HEK293 (cell line): ENCODE results near the gene ZSWIM6.

ENCODE experiments used
- CTCF ChIA-PET: fragments of 350-600 bp; formaldehyde crosslinking; extraction: SDS; loops from one replicate; lab custom pipeline; 2021; ENCODE audit warnings: antibody characterized with exemption; lab: Yijun Ruan, JAX
- POLR2A ChIA-PET: fragments of 300-600 bp; formaldehyde crosslinking; extraction: SDS; loops from one replicate; lab custom pipeline; 2020; ENCODE audit warnings: antibody characterized with exemption, inconsistent platforms; lab: Yijun Ruan, JAX
- H3K27ac ChIP-seq: fragments of 200-500 bp; sonication (Bioruptor generic); 2 replicates; pipeline ENCODE4 v1.5.1; 2014; ENCODE audit warnings: low read depth, low read length, control low read depth, inconsistent platforms; ENCODE audit errors: extremely low read depth
- H3K36me3 ChIP-seq, 2 experiments: fragments of 200-500 bp in 1 of 2; sonication (Bioruptor generic) in 1 of 2; 1 replicate in 1 of 2; 2 replicates in 1 of 2; pipeline ENCODE4 v1.5.1; 2014 to 2017; ENCODE audit warnings: inconsistent platforms in 2 of 2, low read length in 2 of 2; ENCODE audit not compliant: control insufficient read depth in 2 of 2, insufficient read depth in 1 of 2
- H3K4me1 ChIP-seq: fragments of 200-500 bp; sonication (Bioruptor generic); 2 replicates; pipeline ENCODE4 v1.5.1; 2014; ENCODE audit warnings: mild to moderate bottlenecking, low read length, inconsistent platforms; ENCODE audit not compliant: control insufficient read depth, insufficient read depth
- H3K4me3 ChIP-seq: 2 replicates; pipeline ENCODE4 v1.5.1; 2011; ENCODE audit warnings: low read depth, mild to moderate bottlenecking, control low read depth, low read length, moderate library complexity
- H3K9me3 ChIP-seq: fragments of 200-500 bp; sonication (Bioruptor generic); 2 replicates; pipeline ENCODE4 v1.5.1; 2014; ENCODE audit warnings: low read depth, low read length, inconsistent platforms; ENCODE audit not compliant: control insufficient read depth, insufficient read depth
- FEZF1 ChIP-seq: fragments of 450-650 bp; formaldehyde crosslinking; IDR thresholded peaks from 2 replicates; pipeline ENCODE4 v1.5.1; 2016; ENCODE audit warnings: missing biosample characterization, missing genetic modification characterization
- GFI1B ChIP-seq: fragments of 450-650 bp; formaldehyde crosslinking; IDR thresholded peaks from 2 replicates; pipeline ENCODE4 v1.5.1; 2016; ENCODE audit warnings: missing biosample characterization, missing genetic modification characterization
- GLI4 ChIP-seq: fragments of 450-650 bp; formaldehyde crosslinking; IDR thresholded peaks from 2 replicates; pipeline ENCODE4 v1.5.1; 2016; ENCODE audit warnings: missing biosample characterization, missing genetic modification characterization
- KLF7 ChIP-seq: fragments of 450-650 bp; formaldehyde crosslinking; IDR thresholded peaks from 2 replicates; pipeline ENCODE4 v1.5.1; 2016; ENCODE audit warnings: missing biosample characterization, missing genetic modification characterization, borderline replicate concordance
- MEIS1 ChIP-seq: sonication (generic); formaldehyde crosslinking; IDR thresholded peaks from 2 replicates; pipeline ENCODE4 v1.8.1; 2022; ENCODE audit warnings: missing genetic modification reagents, mild to moderate bottlenecking, borderline replicate concordance
- MZF1 ChIP-seq: fragments of 450-650 bp; formaldehyde crosslinking; IDR thresholded peaks from 2 replicates; pipeline ENCODE4 v1.5.1; 2017; ENCODE audit warnings: missing biosample characterization, missing genetic modification characterization, borderline replicate concordance
- OSR2 ChIP-seq: fragments of 450-650 bp; formaldehyde crosslinking; IDR thresholded peaks from 2 replicates; pipeline ENCODE4 v1.5.1; 2016; ENCODE audit warnings: missing biosample characterization, missing genetic modification characterization
- TSHZ1 ChIP-seq: fragments of 450-650 bp; formaldehyde crosslinking; IDR thresholded peaks from 2 replicates; pipeline ENCODE4 v1.5.1; 2016; ENCODE audit warnings: missing biosample characterization, missing genetic modification characterization, borderline replicate concordance
- ZNF140 ChIP-seq: fragments of 450-650 bp; formaldehyde crosslinking; IDR thresholded peaks from 2 replicates; pipeline ENCODE4 v1.5.1; 2016; ENCODE audit warnings: missing biosample characterization, missing genetic modification characterization
- ZNF202 ChIP-seq: fragments of 450-650 bp; formaldehyde crosslinking; IDR thresholded peaks from 2 replicates; pipeline ENCODE4 v1.5.1; 2016; ENCODE audit warnings: missing biosample characterization, missing genetic modification characterization, borderline replicate concordance
- ZNF266 ChIP-seq: fragments of 450-650 bp; formaldehyde crosslinking; IDR thresholded peaks from 2 replicates; pipeline ENCODE4 v1.5.1; 2016; ENCODE audit warnings: missing biosample characterization, missing genetic modification characterization, low read depth
- ZNF391 ChIP-seq: fragments of 450-650 bp; formaldehyde crosslinking; IDR thresholded peaks from 2 replicates; pipeline ENCODE4 v1.5.1; 2016; ENCODE audit warnings: low read depth, missing biosample characterization, missing genetic modification characterization, borderline replicate concordance
- ZNF394 ChIP-seq: fragments of 450-650 bp; formaldehyde crosslinking; IDR thresholded peaks from 2 replicates; pipeline ENCODE4 v1.5.1; 2016; ENCODE audit warnings: missing biosample characterization, missing genetic modification characterization, mild to moderate bottlenecking, moderate library complexity, borderline replicate concordance
- ZNF48 ChIP-seq: fragments of 450-650 bp; formaldehyde crosslinking; IDR thresholded peaks from 2 replicates; pipeline ENCODE4 v1.5.1; 2016; ENCODE audit warnings: missing biosample characterization, missing genetic modification characterization
- ZNF501 ChIP-seq: fragments of 450-650 bp; formaldehyde crosslinking; IDR thresholded peaks from 2 replicates; pipeline ENCODE4 v1.5.1; 2016; ENCODE audit warnings: missing biosample characterization, missing genetic modification characterization
- ZNF558 ChIP-seq: fragments of 450-650 bp; formaldehyde crosslinking; IDR thresholded peaks from 2 replicates; pipeline ENCODE4 v1.5.1; 2016; ENCODE audit warnings: missing biosample characterization, missing genetic modification characterization
- ZNF571 ChIP-seq: fragments of 450-650 bp; formaldehyde crosslinking; IDR thresholded peaks from 2 replicates; pipeline ENCODE4 v1.5.0; 2017; ENCODE audit warnings: missing biosample characterization, missing genetic modification characterization
- ZNF600 ChIP-seq: fragments of 450-650 bp; formaldehyde crosslinking; IDR thresholded peaks from 2 replicates; pipeline ENCODE4 v1.5.1; 2016; ENCODE audit warnings: missing biosample characterization, missing genetic modification characterization
- ZNF621 ChIP-seq: fragments of 450-650 bp; formaldehyde crosslinking; IDR thresholded peaks from 2 replicates; pipeline ENCODE4 v1.5.1; 2017; ENCODE audit warnings: missing biosample characterization, missing genetic modification characterization
- ZNF623 ChIP-seq: fragments of 450-650 bp; formaldehyde crosslinking; IDR thresholded peaks from 2 replicates; pipeline ENCODE4 v1.5.1; 2016; ENCODE audit warnings: missing biosample characterization, missing genetic modification characterization
- ZNF670 ChIP-seq: fragments of 450-650 bp; formaldehyde crosslinking; IDR thresholded peaks from 2 replicates; pipeline ENCODE4 v1.5.1; 2016; ENCODE audit warnings: missing biosample characterization, missing genetic modification characterization, low read depth
- ZNF677 ChIP-seq: fragments of 450-650 bp; IDR thresholded peaks from 2 replicates; pipeline ENCODE4 v1.5.0; 2018; ENCODE audit warnings: missing biosample characterization, mild to moderate bottlenecking, missing genetic modification characterization, moderate library complexity
- ZNF837 ChIP-seq: fragments of 450-650 bp; formaldehyde crosslinking; IDR thresholded peaks from 2 replicates; pipeline ENCODE4 v1.5.1; 2016; ENCODE audit warnings: missing biosample characterization, missing genetic modification characterization
- ZNF843 ChIP-seq: fragments of 450-650 bp; formaldehyde crosslinking; IDR thresholded peaks from 2 replicates; pipeline ENCODE4 v1.5.1; 2016; ENCODE audit warnings: missing biosample characterization, missing genetic modification characterization
- TF ChIP-seq, protein P1 (sequence below): fragments of 450-650 bp; formaldehyde crosslinking; IDR thresholded peaks from 2 replicates; pipeline ENCODE4 v1.5.1; 2016; ENCODE audit warnings: missing biosample characterization, missing genetic modification characterization
- TF ChIP-seq, protein P2 (sequence below): fragments of 450-650 bp; IDR thresholded peaks from 2 replicates; pipeline ENCODE4 v1.5.1; 2018; ENCODE audit warnings: missing biosample characterization, missing genetic modification characterization

ZSWIM6 gene

GRCh38 chr5:61394078-61394704 lies 62.1 kb downstream of the ZSWIM6 start:
- Histone ChIP-seq H3K4me3 (no peak overlapping the region), H3K27ac (no peak overlapping the region), H3K36me3 (peaks cover 0 to 11% of the 10 kb centered on the region in 2 experiments; a peak in 1 of 3 replicates), H3K9me3 (no peaks in the 10 kb centered on the region), H3K4me1 (peaks cover 7% of the 10 kb centered on the region)
- ChIA-PET CTCF (no interaction called here), POLR2A (no interaction called here)
- TF ChIP-seq ZNF394 (tag by site-specific recombination) (no peak), ZNF670 (tag by site-specific recombination) (no peak)

DNA sequence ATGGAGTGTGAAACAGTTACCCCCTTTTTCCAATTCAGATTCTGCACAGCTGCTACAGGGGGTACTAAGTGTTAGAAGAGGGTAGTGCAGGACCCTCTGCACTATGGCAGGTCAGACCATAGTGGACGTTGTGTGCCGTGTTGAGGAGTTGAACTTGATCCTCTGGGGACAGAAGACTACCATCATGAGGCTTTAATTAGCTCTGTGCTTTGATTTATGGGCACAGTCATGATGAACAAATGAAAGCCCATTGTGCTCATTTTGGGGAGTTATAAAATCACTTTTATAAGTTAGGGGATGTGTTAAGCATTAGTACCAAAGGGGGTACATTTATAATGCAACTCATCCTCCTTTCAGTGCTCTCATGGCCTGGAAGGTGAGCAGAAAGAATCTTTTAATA lies 62.7 kb downstream of the ZSWIM6 start:
- POLR2A ChIA-PET = no interaction called here

GRCh38 chr5:61397238-61397637 lies 65.2 kb downstream of the ZSWIM6 start:
- Histone ChIP-seq H3K9me3 (no peaks in the 10 kb centered on the region), H3K27ac (no peak overlapping the region), H3K36me3 (no peaks in the 10 kb centered on the region), H3K4me3 (no peak overlapping the region), H3K4me1 (peaks cover 24% of the 10 kb centered on the region)
- ChIA-PET CTCF (interaction anchor here (0.7 kb wide), 1 partner anchor 411 kb away, joined by 4 read pairs; no protein-coding TSS in a partner anchor), POLR2A (no interaction called here)
- no peak for TF ChIP-seq ZNF571
- TF ChIP-seq KLF7 (tag by site-specific recombination) = no peak
- TF ChIP-seq ZNF623 = no peak
- TF ChIP-seq ZNF391 (tag by site-specific recombination) = no peak
- TF ChIP-seq MEIS1 (CRISPR knock-in tag) = no peak
- TF ChIP-seq, protein P1, sequence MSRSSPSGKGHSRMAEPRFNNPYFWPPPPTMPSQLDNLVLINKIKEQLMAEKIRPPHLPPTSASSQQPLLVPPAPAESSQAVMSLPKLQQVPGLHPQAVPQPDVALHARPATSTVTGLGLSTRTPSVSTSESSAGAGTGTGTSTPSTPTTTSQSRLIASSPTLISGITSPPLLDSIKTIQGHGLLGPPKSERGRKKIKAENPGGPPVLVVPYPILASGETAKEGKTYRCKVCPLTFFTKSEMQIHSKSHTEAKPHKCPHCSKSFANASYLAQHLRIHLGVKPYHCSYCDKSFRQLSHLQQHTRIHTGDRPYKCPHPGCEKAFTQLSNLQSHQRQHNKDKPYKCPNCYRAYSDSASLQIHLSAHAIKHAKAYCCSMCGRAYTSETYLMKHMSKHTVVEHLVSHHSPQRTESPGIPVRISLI (tag by site-specific recombination) = no peak
- TF ChIP-seq ZNF837 (tag by site-specific recombination) = no peak
- TF ChIP-seq ZNF677 (tag by site-specific recombination) = no peak
- TF ChIP-seq ZNF140 (tag by site-specific recombination) = no peak
- no peak for TF ChIP-seq ZNF600 (tag by site-specific recombination)
- peak; percentile 76 for TF ChIP-seq OSR2 (tag by site-specific recombination)
- 0 out of 2 replicates have a peak, but pooled peaks have one; percentile 43 for TF ChIP-seq ZNF843
- TF ChIP-seq ZNF621 (tag by site-specific recombination) = no peak
- TF ChIP-seq ZNF501 (tag by site-specific recombination) = no peak
- TF ChIP-seq GFI1B (tag by site-specific recombination) = no peak

More for the DNA sequence above, 62.7 kb downstream of the ZSWIM6 start:
- H3K27ac ChIP-seq = no peak overlapping the region
- H3K36me3 ChIP-seq = peaks cover 0 to 11% of the 10 kb centered on the region in 2 experiments; a peak in 1 of 3 replicates
- H3K9me3 ChIP-seq = no peaks in the 10 kb centered on the region
- H3K4me1 ChIP-seq = peaks cover 7% of the 10 kb centered on the region
- CTCF ChIA-PET = interaction anchor here (0.7 kb wide), 1 partner anchor 86 kb away, joined by 4 read pairs; no protein-coding TSS in a partner anchor
- H3K4me3 ChIP-seq = no peak overlapping the region
- peak; percentile 30; the same call in 1 of the 2 replicates for TF ChIP-seq FEZF1
- no peak for TF ChIP-seq ZNF202 (tag by site-specific recombination)
- TF ChIP-seq ZNF558 = no peak
- TF ChIP-seq TSHZ1 (tag by site-specific recombination) = no peak
- TF ChIP-seq OSR2 (tag by site-specific recombination) = no peak
- TF ChIP-seq ZNF48 (tag by site-specific recombination) = no peak
- TF ChIP-seq GLI4 (tag by site-specific recombination) = no peak
- TF ChIP-seq ZNF266 = no peak
- TF ChIP-seq, protein P2, sequence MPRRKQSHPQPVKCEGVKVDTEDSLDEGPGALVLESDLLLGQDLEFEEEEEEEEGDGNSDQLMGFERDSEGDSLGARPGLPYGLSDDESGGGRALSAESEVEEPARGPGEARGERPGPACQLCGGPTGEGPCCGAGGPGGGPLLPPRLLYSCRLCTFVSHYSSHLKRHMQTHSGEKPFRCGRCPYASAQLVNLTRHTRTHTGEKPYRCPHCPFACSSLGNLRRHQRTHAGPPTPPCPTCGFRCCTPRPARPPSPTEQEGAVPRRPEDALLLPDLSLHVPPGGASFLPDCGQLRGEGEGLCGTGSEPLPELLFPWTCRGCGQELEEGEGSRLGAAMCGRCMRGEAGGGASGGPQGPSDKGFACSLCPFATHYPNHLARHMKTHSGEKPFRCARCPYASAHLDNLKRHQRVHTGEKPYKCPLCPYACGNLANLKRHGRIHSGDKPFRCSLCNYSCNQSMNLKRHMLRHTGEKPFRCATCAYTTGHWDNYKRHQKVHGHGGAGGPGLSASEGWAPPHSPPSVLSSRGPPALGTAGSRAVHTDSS (tag by site-specific recombination) = no peak
- TF ChIP-seq MZF1 (tag by site-specific recombination) = peak; percentile 70; the same call in 1 of the 2 replicates
